ENCODE data around the gene FNDC3B. TPM values are rescaled to one million over a fixed set of nuclear protein-coding genes. Genes with fewer than 3 reads are reported as not detected.

FNDC3B gene
- total and polyA plus RNA-seq, 9 of the 15 experiments (the other 6 are each of a cell fraction or from before 2014, with no cell fraction given): 7.0 to 35.8 (median 16.2) TPM

- TF ChIP-seq GTF3C2 (IDR thresholded peaks at IDR 0.05; ENCODE audit: borderline replicate concordance, extremely low read depth, insufficient read length) (no peak), SREBF2 (CRISPR knock-in tag; IDR thresholded peaks at IDR 0.05) (no peak), SP1 (CRISPR knock-in tag; IDR thresholded peaks at IDR 0.05) (0 out of 2 replicates have a peak, but pooled peaks have one; percentile 38), ZBTB2 (IDR thresholded peaks at IDR 0.05) (peak; percentile 31; the same call in 1 of the 2 replicates), EHMT2 (IDR thresholded peaks at IDR 0.05) (0 out of 2 replicates have a peak, but pooled peaks have one; percentile 41), THRAP3 (IDR thresholded peaks at IDR 0.05; ENCODE audit: borderline replicate concordance) (no peak), CHAMP1 (IDR thresholded peaks at IDR 0.05) (peak; percentile 97), MAZ (CRISPR knock-in tag; conservative IDR thresholded peaks at IDR 0.05 in 1 of 2, IDR thresholded peaks at IDR 0.05 in 1 of 2) (peak in 1 of 2 experiments; percentile 38; a peak in 1 of 4 replicates), USF1 (CRISPR knock-in tag; IDR thresholded peaks at IDR 0.05) (peak; percentile 29; the same call in 1 of the 2 replicates), NR3C1 (CRISPR knock-in tag; IDR thresholded peaks at IDR 0.05) (no peak), POLR2G (IDR thresholded peaks at IDR 0.05; ENCODE audit: low read depth, low read length) (no peak), CBX3 (IDR thresholded peaks at IDR 0.05; ENCODE audit: borderline replicate concordance in 1 of 2, low read length in 2 of 2) (peak in 1 of 2 experiments; percentile 35; a peak in 1 of 3 replicates), ARNT (IDR thresholded peaks at IDR 0.05) (peak in 1 of 2 experiments; percentile 48; a peak in 1 of 4 replicates), TRIM24 (IDR thresholded peaks at IDR 0.05) (peak in 1 of 2 experiments; percentile 58; a peak in 1 of 4 replicates), TEAD1 (CRISPR knock-in tag; IDR thresholded peaks at IDR 0.05) (0 out of 4 replicates have a peak, but pooled peaks of 1 of the 2 experiments have one; percentile 44), HNRNPLL (IDR thresholded peaks at IDR 0.05; ENCODE audit: low read depth, low read length, poor library complexity, severe bottlenecking) (no peak), PPARD (CRISPR knock-in tag; IDR thresholded peaks at IDR 0.05) (no peak), NFRKB (IDR thresholded peaks at IDR 0.05; ENCODE audit: low read depth) (no peak)
Measured at GRCh38 chr3:172034786-172035685, 4.3 kb upstream of the FNDC3B start (continued).
